ENCODE data around the gene ELOVL4. TPM values are rescaled to one million over a fixed set of nuclear protein-coding genes. Genes with fewer than 3 reads are reported as not detected.

The ELOVL4 gene
- total RNA-seq, 1 experiment from 2014 or later, result 34.2 TPM

Other genes with a start within 250 kb of the ELOVL4 start
- gene TTK, start 57.1 kb upstream of the ELOVL4 start, total RNA-seq (2014; rRNA removed; shearing (Covaris generic)), result 37.9 and 62.7 TPM in 2 replicates
- 33.2 and 46.5 TPM in 2 replicates for gene BCKDHB, start 159.1 kb upstream of the ELOVL4 start, total RNA-seq (2014; rRNA removed; shearing (Covaris generic))

Data from G401 (cell line).